Mesendoderm (in vitro differentiated cells): ENCODE results near the gene RNF220.

Source experiments
- DNase-seq: peaks from one replicate; pipeline ENCODE4 v3.0.0; 2013
- H2AK5ac ChIP-seq: 2 replicates; pipeline ENCODE4 v1.6.1; 2013; ENCODE audit warnings: low read length, inconsistent platforms
- H2BK120ac ChIP-seq: 2 replicates; pipeline ENCODE4 v1.6.1; 2013; ENCODE audit warnings: low read depth, mild to moderate bottlenecking, low read length, moderate library complexity, mixed read lengths
- H2BK15ac ChIP-seq: replicated peaks from 2 replicates; pipeline ENCODE4 v1.6.1; 2013; ENCODE audit warnings: low read depth, mild to moderate bottlenecking, moderate library complexity
- H2BK5ac ChIP-seq: 2 replicates; pipeline ENCODE4 v1.6.1; 2013; ENCODE audit warnings: low read length, inconsistent platforms
- H3K18ac ChIP-seq: 2 replicates; pipeline ENCODE4 v1.6.1; 2013; ENCODE audit warnings: mild to moderate bottlenecking, low read length, mixed read lengths
- H3K23ac ChIP-seq: one replicate; pipeline ENCODE4 v1.6.1; 2013; ENCODE audit warnings: low read length
- H3K27ac ChIP-seq: 2 replicates; pipeline ENCODE4 v1.5.1; 2013; ENCODE audit warnings: low read depth, mild to moderate bottlenecking, inconsistent platforms, low read length, moderate library complexity
- H3K27me3 ChIP-seq: 2 replicates; pipeline ENCODE4 v1.6.1; 2013; ENCODE audit warnings: low read length, control low read depth, mild to moderate bottlenecking, inconsistent platforms; ENCODE audit not compliant: insufficient read depth, poor library complexity
- H3K36me3 ChIP-seq: 2 replicates; pipeline ENCODE4 v1.6.1; 2013; ENCODE audit warnings: low read length, inconsistent platforms; ENCODE audit not compliant: control insufficient read depth, insufficient read depth
- H3K4ac ChIP-seq: one replicate; pipeline ENCODE4 v1.6.1; 2013; ENCODE audit warnings: low read depth, mild to moderate bottlenecking, low read length, moderate library complexity
- H3K4me1 ChIP-seq: 2 replicates; pipeline ENCODE4 v1.6.1; 2013; ENCODE audit warnings: low read depth, low read length, inconsistent platforms; ENCODE audit not compliant: control insufficient read depth
- H3K4me2 ChIP-seq: 2 replicates; pipeline ENCODE4 v1.6.1; 2013; ENCODE audit warnings: low read length
- H3K4me3 ChIP-seq: 2 replicates; pipeline ENCODE4 v1.5.1; 2013; ENCODE audit warnings: mild to moderate bottlenecking, low read length
- H3K56ac ChIP-seq: one replicate; pipeline ENCODE4 v1.6.1; 2013; ENCODE audit warnings: low read length
- H3K79me1 ChIP-seq: 2 replicates; pipeline ENCODE4 v1.6.1; 2013; ENCODE audit warnings: low read length, inconsistent platforms
- H3K79me2 ChIP-seq: 2 replicates; pipeline ENCODE4 v1.6.1; 2013; ENCODE audit warnings: mild to moderate bottlenecking, low read length; ENCODE audit not compliant: control insufficient read depth, insufficient read depth
- H3K9ac ChIP-seq: 2 replicates; pipeline ENCODE4 v1.6.1; 2013; ENCODE audit warnings: low read length, inconsistent platforms
- H4K5ac ChIP-seq: one replicate; pipeline ENCODE4 v1.6.1; 2013; ENCODE audit warnings: low read length
- H4K8ac ChIP-seq: one replicate; pipeline ENCODE4 v1.6.1; 2013; ENCODE audit warnings: low read depth, mild to moderate bottlenecking, control low read depth, low read length, moderate library complexity
- WGBS: extraction: QIAGEN DNeasy Blood & Tissue Kit; methylation state at CpG from one replicate; pipeline ENCODE4 v1.1.7; 2013; ENCODE audit warnings: low lambda C conversion rate, missing lambda C conversion rate; ENCODE audit not compliant: insufficient coverage; ENCODE audit errors: extremely low coverage; 5-methylcytosine and 5-hydroxymethylcytosine counted together

Gene RNF220

DNA sequence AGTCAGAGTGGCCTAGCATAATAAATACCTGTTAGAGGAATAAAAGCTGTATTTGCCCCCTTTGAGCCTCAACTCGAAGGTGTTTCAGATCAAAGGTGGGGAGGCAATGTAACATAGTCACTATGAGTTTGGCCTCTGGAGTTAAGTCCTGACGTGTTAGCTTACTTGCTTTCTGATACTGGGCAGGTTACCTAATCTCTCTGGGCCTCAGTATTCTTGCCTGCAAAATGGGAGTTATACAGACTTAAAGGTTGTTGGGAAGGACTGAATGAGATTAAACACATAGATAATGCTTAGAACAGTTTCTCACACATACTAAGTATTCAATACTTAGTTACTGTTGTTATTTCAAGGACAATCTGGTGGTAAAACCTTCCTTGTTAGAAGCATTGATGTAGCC is 15.5 kb downstream of the RNF220 start:
- Histone ChIP-seq H3K56ac (no peak overlapping the region), H3K36me3 (no peaks in the 10 kb centered on the region), H3K79me1 (no peaks in the 10 kb centered on the region), H3K27ac (no peak overlapping the region), H3K79me2 (no peaks in the 10 kb centered on the region), H4K8ac (no peak overlapping the region), H3K4me2 (no peak overlapping the region), H2AK5ac (no peak overlapping the region), H3K23ac (no peak overlapping the region), H4K5ac (no peak overlapping the region), H3K27me3 (peaks cover 2% of the 10 kb centered on the region), H3K4me1 (peaks cover 10% of the 10 kb centered on the region), H2BK5ac (no peak overlapping the region), H2BK120ac (no peak overlapping the region), H3K4me3 (no peak overlapping the region), H3K9ac (no peak overlapping the region), H3K18ac (no peak overlapping the region), H2BK15ac (no peak overlapping the region), H3K4ac (no peak overlapping the region)
- no CpG with 5 or more reads among the region's 2 CpGs for WGBS
- no peak for DNase-seq

DNA sequence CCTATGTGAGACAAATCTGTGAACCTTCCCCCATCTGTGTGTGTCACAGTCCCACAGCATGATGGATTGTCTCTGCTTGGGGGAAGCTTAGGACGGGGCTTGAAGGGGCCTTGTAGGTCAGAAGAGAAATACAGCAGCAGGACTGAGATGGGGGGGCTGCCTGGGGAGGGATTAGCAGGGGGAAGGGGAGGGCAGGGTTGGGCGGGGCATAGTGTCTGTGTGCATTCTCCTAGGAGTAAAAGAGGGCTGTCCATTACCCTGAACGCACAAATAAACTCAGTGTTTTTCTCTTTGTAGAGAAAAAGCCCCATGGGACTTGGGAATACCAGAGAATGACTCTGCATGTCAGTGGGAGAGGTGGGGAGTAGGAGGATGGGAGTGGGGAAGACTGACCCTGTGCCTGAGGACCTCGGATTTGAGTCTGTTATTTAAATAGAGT is 16.4 kb downstream of the RNF220 start:
- Histone ChIP-seq H3K9ac (no peak overlapping the region), H3K27me3 (peaks cover 2% of the 10 kb centered on the region), H2AK5ac (no peak overlapping the region), H3K79me1 (no peaks in the 10 kb centered on the region), H2BK5ac (no peak overlapping the region), H3K56ac (no peak overlapping the region), H2BK120ac (no peak overlapping the region), H3K79me2 (no peaks in the 10 kb centered on the region), H3K27ac (no peak overlapping the region), H3K4me2 (no peak overlapping the region), H4K5ac (no peak overlapping the region), H3K4me3 (no peak overlapping the region), H3K4me1 (peaks cover 10% of the 10 kb centered on the region), H3K4ac (no peak overlapping the region), H4K8ac (no peak overlapping the region), H3K23ac (no peak overlapping the region), H3K36me3 (no peaks in the 10 kb centered on the region), H2BK15ac (no peak overlapping the region), H3K18ac (no peak overlapping the region)
- no CpG with 5 or more reads among the region's 4 CpGs for WGBS
- DNase-seq: no peak

DNA sequence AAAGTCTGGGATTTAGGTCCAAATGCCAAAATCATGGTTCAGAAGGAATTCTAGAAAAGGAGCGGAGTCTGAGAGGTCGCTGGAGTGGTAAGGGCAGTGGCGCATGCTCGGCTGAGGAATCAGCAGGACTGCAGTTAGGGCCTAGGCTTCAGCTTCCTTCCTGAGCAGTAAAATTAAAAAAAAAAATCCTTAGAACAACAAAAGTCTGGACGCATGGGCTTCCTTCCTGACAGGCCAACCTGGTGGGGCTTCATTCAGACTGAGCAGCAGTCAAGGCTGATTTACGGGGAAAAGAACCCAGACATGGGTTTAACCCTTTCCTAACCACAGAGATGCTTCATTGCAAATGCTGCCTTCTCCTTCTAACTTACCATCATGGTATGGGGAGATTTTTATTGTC is 17.1 kb downstream of the RNF220 start:
- Histone ChIP-seq H2BK5ac (no peak overlapping the region), H2BK15ac (no peak overlapping the region), H3K18ac (no peak overlapping the region), H4K8ac (no peak overlapping the region), H4K5ac (no peak overlapping the region), H3K9ac (no peak overlapping the region), H3K27me3 (no peaks in the 10 kb centered on the region), H3K4me1 (peaks cover 9% of the 10 kb centered on the region), H3K27ac (no peak overlapping the region), H2AK5ac (no peak overlapping the region), H2BK120ac (no peak overlapping the region), H3K56ac (no peak overlapping the region), H3K79me2 (no peaks in the 10 kb centered on the region), H3K4ac (no peak overlapping the region), H3K4me3 (no peak overlapping the region), H3K79me1 (no peaks in the 10 kb centered on the region), H3K36me3 (no peaks in the 10 kb centered on the region), H3K4me2 (no peak overlapping the region), H3K23ac (no peak overlapping the region)
- WGBS: no CpG with 5 or more reads among the region's 6 CpGs
- DNase-seq: no peak

DNA sequence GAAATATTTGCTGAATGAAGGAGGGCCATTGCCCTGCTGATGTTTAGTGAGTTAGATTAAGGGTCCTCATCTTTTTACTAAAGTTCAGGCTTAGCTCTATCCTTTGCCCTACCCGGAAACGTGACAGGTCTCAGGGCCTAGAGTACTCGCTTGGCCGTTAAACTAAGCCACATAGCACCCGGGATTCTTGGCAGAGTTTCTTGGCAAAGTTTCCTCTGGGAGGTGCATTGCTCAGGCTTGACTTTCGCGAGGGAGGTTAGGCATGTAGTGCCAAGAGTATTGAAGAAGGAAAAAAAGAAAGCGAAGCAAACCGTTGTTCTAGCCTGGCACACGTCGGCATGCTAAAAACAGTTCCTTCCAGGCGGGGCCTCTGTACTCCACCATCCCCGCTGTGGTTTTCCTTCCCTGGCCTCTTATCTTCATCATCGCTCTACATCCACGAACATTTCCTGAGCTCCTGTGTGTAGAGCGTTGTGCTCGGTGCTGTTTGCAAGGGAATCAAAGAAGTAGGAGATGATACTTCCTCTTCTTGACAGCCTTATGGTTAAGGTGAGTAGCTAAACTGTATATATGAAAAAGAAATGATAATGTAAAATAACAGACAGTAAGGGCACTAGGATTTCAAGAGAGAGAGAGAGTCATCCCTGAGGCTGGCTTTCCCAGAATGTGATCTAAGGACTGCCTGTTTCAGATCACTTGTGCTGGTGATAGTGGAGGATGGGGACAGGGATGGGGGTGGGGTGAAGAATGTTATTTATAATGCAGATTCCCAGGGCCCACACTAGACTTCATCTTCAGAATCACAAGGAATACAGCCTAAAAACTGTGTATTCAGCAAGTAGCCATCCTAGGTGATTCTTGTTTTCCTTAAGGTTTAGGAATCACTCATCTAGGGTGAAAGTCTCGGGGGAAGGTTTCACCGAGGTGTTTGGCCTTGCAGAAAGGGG is 18.8 kb downstream of the RNF220 start:
- no peak overlapping the region for H2AK5ac ChIP-seq
- no peak overlapping the region for H2BK15ac ChIP-seq
- no CpG with 5 or more reads among the region's 19 CpGs for WGBS
- H3K18ac ChIP-seq: no peak overlapping the region
- no peak overlapping the region for H2BK120ac ChIP-seq
- H3K56ac ChIP-seq: peak overlapping the region; percentile 19
- peaks cover 8% of the 10 kb centered on the region for H3K4me1 ChIP-seq
- no peak overlapping the region for H3K4ac ChIP-seq
- no peak overlapping the region for H3K4me2 ChIP-seq
- H3K27ac ChIP-seq: no peak overlapping the region
- H3K4me3 ChIP-seq: no peak overlapping the region
- H3K27me3 ChIP-seq: no peaks in the 10 kb centered on the region
- H4K8ac ChIP-seq: no peak overlapping the region
- H4K5ac ChIP-seq: no peak overlapping the region
- no peak for DNase-seq
- H3K79me2 ChIP-seq: no peaks in the 10 kb centered on the region
- no peak overlapping the region for H3K23ac ChIP-seq
- H2BK5ac ChIP-seq: no peak overlapping the region
- no peaks in the 10 kb centered on the region for H3K36me3 ChIP-seq
- H3K79me1 ChIP-seq: no peaks in the 10 kb centered on the region
- no peak overlapping the region for H3K9ac ChIP-seq

DNA sequence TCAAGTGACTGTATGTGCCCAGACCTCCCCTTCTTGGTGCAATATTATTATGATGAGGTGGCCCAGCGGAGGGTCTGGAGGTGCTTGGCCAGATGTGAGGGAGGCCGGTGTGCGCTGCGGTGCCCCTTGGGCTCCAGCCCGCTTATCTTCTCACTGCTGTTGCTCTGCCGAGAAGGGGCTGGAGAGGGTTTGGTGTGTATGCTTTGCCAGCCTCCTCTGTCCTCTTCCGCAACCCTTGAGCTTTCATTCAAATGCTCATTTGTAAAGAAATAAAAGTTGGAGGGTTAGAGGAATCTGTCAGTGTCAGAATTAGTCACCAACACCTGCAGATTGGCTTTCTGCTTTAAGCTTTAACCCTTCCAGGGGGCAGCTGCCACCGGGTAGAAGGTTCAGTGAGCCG is 19.7 kb downstream of the RNF220 start:
- no peak overlapping the region for H3K18ac ChIP-seq
- H2BK120ac ChIP-seq: no peak overlapping the region
- H4K5ac ChIP-seq: no peak overlapping the region
- H2BK15ac ChIP-seq: no peak overlapping the region
- no peak for DNase-seq
- H3K4me3 ChIP-seq: no peak overlapping the region
- H3K36me3 ChIP-seq: no peaks in the 10 kb centered on the region
- H3K27me3 ChIP-seq: no peaks in the 10 kb centered on the region
- H3K4me2 ChIP-seq: no peak overlapping the region
- no peak overlapping the region for H3K56ac ChIP-seq
- no peak overlapping the region for H3K27ac ChIP-seq
- no peaks in the 10 kb centered on the region for H3K79me2 ChIP-seq
- H3K4me1 ChIP-seq: peaks cover 10% of the 10 kb centered on the region
- H4K8ac ChIP-seq: no peak overlapping the region
- H3K9ac ChIP-seq: no peak overlapping the region
- no CpG with 5 or more reads among the region's 9 CpGs for WGBS
- H2BK5ac ChIP-seq: no peak overlapping the region
- H3K23ac ChIP-seq: no peak overlapping the region
- no peak overlapping the region for H2AK5ac ChIP-seq
- no peak overlapping the region for H3K4ac ChIP-seq
- no peaks in the 10 kb centered on the region for H3K79me1 ChIP-seq
